Measurements from ENCODE around the gene KRTAP5-4.
A peak's percentile ranks its signal among the peaks of the same experiment; 100 is the strongest.
"Not testable (repeated sequence)": the region's sequence is repeated elsewhere in the genome, so short reads cannot be mapped to it uniquely, and the experiment has no call there.

The KRTAP5-4 gene

GRCh38 chr11:1598406-1598805 is 23.5 kb downstream of the KRTAP5-4 start:
- DNase-seq: not testable (repeated sequence)

GRCh38 chr11:1597994-1598380 is 24.0 kb downstream of the KRTAP5-4 start, which contains the start of gene KRTAP5-2:
Gene KRTAP5-2, minus strand, starts transcription at chr11:1598294. Its CDS starts 44 bp downstream, at chr11:1598250.
- DNase-seq: no peak

GRCh38 chr11:1597331-1597993 is 24.5 kb downstream of the KRTAP5-4 start:
- DNase-seq: no peak

GRCh38 chr11:1596576-1597121 is 25.3 kb downstream of the KRTAP5-4 start:
- DNase-seq: not testable (repeated sequence)

- DNase-seq: not testable (repeated sequence)
Observed at GRCh38 chr11:1595994-1596575, 25.9 kb downstream of the KRTAP5-4 start.

- no peak for DNase-seq
Observed at GRCh38 chr11:1592628-1593027, 29.3 kb downstream of the KRTAP5-4 start.

- no peak for DNase-seq
Observed at GRCh38 chr11:1589996-1590395, 31.9 kb downstream of the KRTAP5-4 start.

- DNase-seq: not testable (repeated sequence)
Observed at GRCh38 chr11:1589191-1589963, 32.6 kb downstream of the KRTAP5-4 start.

- DNase-seq: no peak
Observed at GRCh38 chr11:1586699-1587098, 35.2 kb downstream of the KRTAP5-4 start.

GRCh38 chr11:1584661-1585370 is 37.1 kb downstream of the KRTAP5-4 start, which contains the start of gene KRTAP5-1:
Gene KRTAP5-1, minus strand, starts transcription at chr11:1585283. Its CDS starts 34 bp downstream, at chr11:1585249.
- not testable (repeated sequence) for DNase-seq

GRCh38 chr11:1582909-1583308 is 39.0 kb downstream of the KRTAP5-4 start:
- DNase-seq: not testable (repeated sequence)

GRCh38 chr11:1581976-1582375 is 40.0 kb downstream of the KRTAP5-4 start:
- no peak for DNase-seq

- no peak for DNase-seq
Observed at GRCh38 chr11:1576825-1577224, 45.1 kb downstream of the KRTAP5-4 start.

GRCh38 chr11:1575756-1576155 is 46.2 kb downstream of the KRTAP5-4 start:
- not testable (repeated sequence) for DNase-seq

- DNase-seq: no peak
Observed at GRCh38 chr11:1574933-1575242, 47.0 kb downstream of the KRTAP5-4 start.

- peak; percentile 28 for DNase-seq
Observed at GRCh38 chr11:1574238-1574932, 47.6 kb downstream of the KRTAP5-4 start.

- no peak for DNase-seq
Observed at GRCh38 chr11:1573903-1574237, 48.1 kb downstream of the KRTAP5-4 start.

GRCh38 chr11:1573077-1573902 is 48.6 kb downstream of the KRTAP5-4 start:
- DNase-seq: no peak

- DNase-seq: peak; percentile 85
Observed at GRCh38 chr11:1572197-1573076, 49.5 kb downstream of the KRTAP5-4 start, which contains the start of gene DUSP8. Gene DUSP8, minus strand, starts transcription at chr11:1572271. Its CDS starts 6,445 bp downstream, at chr11:1565826.

- DNase-seq: no peak
Observed at GRCh38 chr11:1571760-1572196, 50.2 kb downstream of the KRTAP5-4 start.

Data from fibroblast of skin of right biceps (primary cell).